H1 (cell line): ENCODE data around the gene LY6G5C. TPM values are rescaled to one million over a fixed set of nuclear protein-coding genes. Genes with fewer than 3 reads are reported as not detected.

Experiments used
- CTCF ChIA-PET: fragments of 300-600 bp; sonication (Branson Sonifier 250); formaldehyde crosslinking; loops from one replicate; lab custom pipeline; 2021; ENCODE audit not compliant: partially characterized antibody; lab: Charles Lee
- POLR2A ChIA-PET: fragments of 300-600 bp; sonication (Branson Sonifier 250); formaldehyde crosslinking; loops from one replicate; lab custom pipeline; 2021; ENCODE audit warnings: inconsistent platforms; ENCODE audit not compliant: partially characterized antibody; lab: Charles Lee
- DNase-seq, 2 experiments: peaks; one replicate each; pipeline versions ENCODE4 v3.0.0 to v3.0.0-alpha.2; 2010 to 2022; ENCODE audit warnings: low spot score in 2 of 2, low read depth in 1 of 2, mixed read lengths in 1 of 2
- FAIRE-seq: peaks from 2 replicates; lab custom pipeline; 2011; peaks lifted over from hg19 to GRCh38; lab: Jason Lieb, UNC
- H2AFZ ChIP-seq: 2 replicates; pipeline ENCODE4 v1.8.1; 2012; ENCODE audit warnings: low read length, inconsistent platforms
- H2AK5ac ChIP-seq: 2 replicates; pipeline ENCODE4 v1.6.1; 2013; ENCODE audit warnings: low read depth, low read length
- H2BK120ac ChIP-seq: replicated peaks from 2 replicates; pipeline ENCODE3; 2013; ENCODE audit warnings: low read depth, low read length, inconsistent platforms
- H2BK12ac ChIP-seq: 2 replicates; pipeline ENCODE4 v1.6.1; 2013; ENCODE audit warnings: low read depth, low read length
- H2BK15ac ChIP-seq: 2 replicates; pipeline ENCODE4 v1.6.1; 2013; ENCODE audit warnings: low read length
- H2BK20ac ChIP-seq: 2 replicates; pipeline ENCODE4 v1.6.1; 2013; ENCODE audit warnings: low read length
- H2BK5ac ChIP-seq: 2 replicates; pipeline ENCODE4 v1.6.1; 2013; ENCODE audit warnings: low read depth, low read length
- H3K14ac ChIP-seq: 2 replicates; pipeline ENCODE4 v1.6.1; 2013; ENCODE audit warnings: inconsistent platforms; ENCODE audit not compliant: insufficient read length
- H3K18ac ChIP-seq: 2 replicates; pipeline ENCODE4 v1.6.1; 2013; ENCODE audit warnings: low read length; ENCODE audit errors: extremely low read depth
- H3K23ac ChIP-seq: 2 replicates; pipeline ENCODE4 v1.6.1; 2013; ENCODE audit warnings: inconsistent platforms; ENCODE audit not compliant: insufficient read length
- H3K23me2 ChIP-seq: 2 replicates; pipeline ENCODE4 v1.6.1; 2013; ENCODE audit warnings: low read depth, low read length
- H3K27ac ChIP-seq: 2 replicates; pipeline ENCODE4 v1.6.1; 2011; ENCODE audit warnings: low read depth, low read length, inconsistent platforms
- H3K27me3 ChIP-seq, 4 experiments: replicated peaks in 1 of 4; 1 replicate in 1 of 4; 2 replicates in 3 of 4; pipeline versions ENCODE4 v1.6.1 to v1.8.1; 2011 to 2013; ENCODE audit warnings: low read length in 3 of 4, mild to moderate bottlenecking in 3 of 4, inconsistent platforms in 2 of 4, mixed read lengths in 2 of 4, moderate library complexity in 1 of 4; ENCODE audit not compliant: control insufficient read depth in 3 of 4, insufficient read depth in 3 of 4; ENCODE audit errors: extremely low read depth in 1 of 4
- H3K36me3 ChIP-seq, 4 experiments: 2 replicates each; pipeline versions ENCODE4 v1.6.1 to v1.8.1; 2011 to 2013; ENCODE audit warnings: mild to moderate bottlenecking in 4 of 4, low read length in 3 of 4, moderate library complexity in 2 of 4, control low read depth in 1 of 4, inconsistent platforms in 1 of 4; ENCODE audit not compliant: insufficient read depth in 4 of 4, control insufficient read depth in 2 of 4
- H3K4ac ChIP-seq: replicated peaks from 2 replicates; pipeline ENCODE3; 2013; ENCODE audit warnings: low read length, low read depth, mixed read lengths, inconsistent platforms; ENCODE audit not compliant: insufficient read length
- H3K4me1 ChIP-seq, 4 experiments: replicated peaks in 1 of 4; 1 replicate in 1 of 4; 2 replicates in 3 of 4; pipeline versions ENCODE4 v1.6.1 to v1.8.1; 2011 to 2013; ENCODE audit warnings: low read length in 3 of 4, inconsistent platforms in 2 of 4, mixed read lengths in 1 of 4; ENCODE audit not compliant: insufficient read depth in 4 of 4, control insufficient read depth in 3 of 4
- H3K4me2 ChIP-seq, 2 experiments: 2 replicates each; pipeline versions ENCODE4 v1.6.1 to v1.8.1; 2011 to 2013; ENCODE audit warnings: low read depth in 2 of 2, low read length in 2 of 2, control low read depth in 1 of 2, inconsistent platforms in 1 of 2, mild to moderate bottlenecking in 1 of 2; ENCODE audit not compliant: insufficient read depth in 1 of 2
- H3K4me3 ChIP-seq, 4 experiments: fragments of 200-600, 300-600 bp in 1 of 4; sonication (generic), shearing (Covaris generic), sonication (Bioruptor Twin) in 1 of 4; 2 replicates each; pipeline versions ENCODE4 v1.5.1 to v1.8.1; 2011 to 2016; ENCODE audit warnings: low read length in 4 of 4, low read depth in 3 of 4, control low read depth in 2 of 4, inconsistent platforms in 2 of 4, mild to moderate bottlenecking in 2 of 4, mixed read lengths in 1 of 4, moderate library complexity in 1 of 4; ENCODE audit not compliant: insufficient read depth in 2 of 4; ENCODE audit errors: extremely low read depth in 1 of 4
- H3K56ac ChIP-seq: replicated peaks from 2 replicates; pipeline ENCODE3; 2013; ENCODE audit warnings: low read depth, mild to moderate bottlenecking, mixed read lengths, low read length, inconsistent platforms; ENCODE audit not compliant: insufficient read length
- H3K79me1 ChIP-seq: 2 replicates; pipeline ENCODE4 v1.6.1; 2013; ENCODE audit warnings: low read depth, low read length, control low read depth
- H3K79me2 ChIP-seq, 2 experiments: 2 replicates each; pipeline versions ENCODE4 v1.6.1 to v1.8.1; 2012 to 2013; ENCODE audit warnings: low read length in 2 of 2, mild to moderate bottlenecking in 2 of 2, inconsistent platforms in 1 of 2; ENCODE audit not compliant: insufficient read depth in 2 of 2, control insufficient read depth in 1 of 2
- H3K9ac ChIP-seq, 4 experiments: replicated peaks in 1 of 4; 1 replicate in 1 of 4; 2 replicates in 3 of 4; pipeline versions ENCODE4 v1.6.1 to v1.8.1; 2011 to 2013; ENCODE audit warnings: low read depth in 3 of 4, low read length in 3 of 4, control low read depth in 2 of 4, mild to moderate bottlenecking in 2 of 4, moderate library complexity in 2 of 4, inconsistent platforms in 1 of 4; ENCODE audit errors: extremely low read depth in 1 of 4
- H3K9me3 ChIP-seq, 2 experiments: 2 replicates each; pipeline versions ENCODE4 v1.6.1 to v1.8.1; 2012 to 2013; ENCODE audit warnings: mild to moderate bottlenecking in 2 of 2, moderate library complexity in 2 of 2, control low read depth in 1 of 2, inconsistent platforms in 1 of 2, low read depth in 1 of 2, low read length in 1 of 2, mixed read lengths in 1 of 2; ENCODE audit not compliant: insufficient read depth in 2 of 2
- H4K20me1 ChIP-seq, 2 experiments: replicated peaks in 1 of 2; 2 replicates each; pipeline versions ENCODE3 to v1.8.1; 2011 to 2013; ENCODE audit warnings: inconsistent platforms in 2 of 2, low read length in 2 of 2, mild to moderate bottlenecking in 1 of 2; ENCODE audit not compliant: insufficient read depth in 2 of 2, control insufficient read depth in 1 of 2
- H4K5ac ChIP-seq: 2 replicates; pipeline ENCODE4 v1.6.1; 2013; ENCODE audit warnings: low read length, low read depth, mixed read lengths, inconsistent platforms; ENCODE audit not compliant: insufficient read length
- H4K8ac ChIP-seq: 2 replicates; pipeline ENCODE4 v1.8.0; 2013; ENCODE audit warnings: mild to moderate bottlenecking, moderate library complexity, low read length, inconsistent platforms; ENCODE audit not compliant: insufficient read depth; ENCODE audit errors: extremely low read depth
- H4K91ac ChIP-seq: replicated peaks from 2 replicates; pipeline ENCODE3; 2013; ENCODE audit warnings: low read length, mixed read lengths, inconsistent platforms; ENCODE audit not compliant: insufficient read length
- CBX5 ChIP-seq: fragments of 300-800, 300-1000 bp; sonication (generic); IDR thresholded peaks from 2 replicates; pipeline ENCODE4 v1.7.1; 2016; ENCODE audit warnings: antibody characterized with exemption, low read length, low read depth
- CBX8 ChIP-seq: fragments of 300-800, 300-1000 bp; sonication (generic); IDR thresholded peaks from 2 replicates; pipeline ENCODE4 v1.7.1; 2016; ENCODE audit warnings: low read depth, low read length, borderline replicate concordance
- CHD1 ChIP-seq: IDR thresholded peaks from 2 replicates; pipeline ENCODE4 v1.6.1; 2012; ENCODE audit warnings: low read depth, low read length, improper control_type of control experiment
- GABPA ChIP-seq: IDR thresholded peaks from 2 replicates; pipeline ENCODE4 v1.6.1; 2011; ENCODE audit warnings: mild to moderate bottlenecking, low read length, moderate library complexity, borderline replicate concordance; ENCODE audit not compliant: insufficient read depth
- JUN ChIP-seq: IDR thresholded peaks from 2 replicates; pipeline ENCODE4 v1.6.1; 2011; ENCODE audit warnings: low read depth, mild to moderate bottlenecking, improper control_type of control experiment, low read length
- NRF1 ChIP-seq: IDR thresholded peaks from 2 replicates; pipeline ENCODE4 v1.6.1; 2011; ENCODE audit warnings: mild to moderate bottlenecking, low read depth, low read length, improper control_type of control experiment
- POLR2A ChIP-seq, 2 experiments: IDR thresholded peaks; 1 replicate in 1 of 2; 2 replicates in 1 of 2; pipeline ENCODE4 v1.6.1; 2011; ENCODE audit warnings: low read depth in 2 of 2, low read length in 2 of 2, mild to moderate bottlenecking in 2 of 2; ENCODE audit errors: control extremely low read depth in 1 of 2
- POU5F1 ChIP-seq: IDR thresholded peaks from 2 replicates; pipeline ENCODE4 v1.6.1; 2011; ENCODE audit warnings: low read depth, mild to moderate bottlenecking, low read length, moderate library complexity
- SP1 ChIP-seq: IDR thresholded peaks from 2 replicates; pipeline ENCODE4 v1.6.1; 2011; ENCODE audit warnings: low read depth, low read length
- USF2 ChIP-seq: IDR thresholded peaks from 2 replicates; pipeline ENCODE4 v1.6.1; 2011; ENCODE audit warnings: low read length, improper control_type of control experiment
- WGBS, 2 experiments: shearing (Covaris generic) in 1 of 2; methylation state at CpG; one replicate each; pipeline versions ENCODE4 v1.1.6 to v1.1.7; 2013 to 2015; ENCODE audit warnings: low lambda C conversion rate in 2 of 2, mixed read lengths in 2 of 2, inconsistent platforms in 1 of 2, low coverage in 1 of 2, missing lambda C conversion rate in 1 of 2; ENCODE audit not compliant: insufficient replicate concordance in 2 of 2, insufficient coverage in 1 of 2, insufficient read length in 1 of 2; ENCODE audit errors: extremely low coverage in 1 of 2, missing lambda C conversion rate in 1 of 2; 5-methylcytosine and 5-hydroxymethylcytosine counted together
- polyA plus RNA-seq, 7 experiments: library from polyadenylated mRNA; depleted of rRNA in 3 of 7; stranded (reverse) in 5 of 7; unstranded in 2 of 7; fragments of >200 nt in 5 of 7; fragments of 200-250 nt in 2 of 7; gene quantifications; 1 replicate in 5 of 7; 2 replicates in 1 of 7; 4 replicates in 1 of 7; pipeline versions ENCODE4 v1.2.1 to v1.2.3, GENCODE V29; 2011 to 2013; ENCODE audit warnings: missing spikeins in 2 of 7, mixed read lengths in 2 of 7
- total RNA-seq: library from RNA; stranded (reverse); fragmentation: NEBNext Ultra II Directional; extraction: Animal tissue kit (Norgen Biotek cat#: 25700); gene quantifications from 2 replicates; pipeline ENCODE4 v1.2.1, GENCODE V29; 2021

LY6G5C gene
- total and polyA plus RNA-seq, 2 of the 8 experiments (the other 6 are each of a cell fraction or from before 2014, with no cell fraction given): 1.1 to 1.8 TPM

- no peak within 1 kb of the TSS for H3K23ac ChIP-seq
- H3K23me2 ChIP-seq: peaks cover 8% of the 10 kb centered on the region
- peaks cover 0 to 39% of the 10 kb centered on the region in 2 experiments; a peak in 3 of 4 replicates for H3K79me2 ChIP-seq
- H4K8ac ChIP-seq: peak within 1 kb of the TSS; percentile 94
- peak within 1 kb of the TSS; percentile 85 to 94 (median 88) for H3K4me3 ChIP-seq
- H3K9ac ChIP-seq: peak within 1 kb of the TSS; percentile 75 to 93 (median 82)
- 0 out of 2 replicates have a peak within 1 kb of the TSS, but pooled peaks have one; percentile 1 for H2BK5ac ChIP-seq
- H4K91ac ChIP-seq: peak within 1 kb of the TSS; percentile 76
- H4K5ac ChIP-seq: peak within 1 kb of the TSS; percentile 73
- peaks cover 4 to 19% (median 9%) of the 10 kb centered on the region in 4 experiments; a peak in 6 of 8 replicates for H3K36me3 ChIP-seq
- no peak within 1 kb of the TSS for H2AK5ac ChIP-seq
- peaks cover 0 to 3% of the 10 kb centered on the region in 2 experiments for H4K20me1 ChIP-seq
- ChIA-PET POLR2A (interaction anchor here (0.6 to 25.5 kb wide), 29 partner anchors 7 to 203 kb away, joined by 3 to 883 read pairs (median 5); partner anchors contain the start of genes AIF1, APOM, ATP6V1G2 and BAG6), CTCF (interaction anchor here (0.6 to 1.6 kb wide), 16 partner anchors 8 to 227 kb away, joined by 3 to 6 read pairs (median 3); partner anchors contain the start of genes ATP6V1G2, BAG6 and LY6G5B)
- peak within 1 kb of the TSS; percentile 8; the same call in 1 of the 2 replicates for H2BK15ac ChIP-seq
- peak within 1 kb of the TSS; percentile 71 for H3K14ac ChIP-seq
- H3K79me1 ChIP-seq: peaks cover 7% of the 10 kb centered on the region; the same call in 1 of the 2 replicates
- H3K4ac ChIP-seq: peak within 1 kb of the TSS; percentile 83
- H3K4me1 ChIP-seq: peaks cover 0 to 15% (median 4%) of the 10 kb centered on the region in 4 experiments; a peak in 5 of 7 replicates
- peak within 1 kb of the TSS; percentile 77 for H3K56ac ChIP-seq
- H3K18ac ChIP-seq: peak within 1 kb of the TSS; percentile 42; the same call in 1 of the 2 replicates
- no peak within 1 kb of the TSS for H2BK12ac ChIP-seq
- peak within 1 kb of the TSS; percentile 63 for H3K27ac ChIP-seq
- H2BK120ac ChIP-seq: no peak within 1 kb of the TSS
- no peak for FAIRE-seq
- H2AFZ ChIP-seq: peak within 1 kb of the TSS; percentile 84; the same call in 1 of the 2 replicates
- DNase-seq: peak; percentile 59 to 90
- H3K27me3 ChIP-seq: no peaks in the 10 kb centered on the region
- 4% methylated on average over 50 of the region's 52 CpGs; no CpG with 5 or more reads in 1 of the 2 experiments for WGBS, 2 experiments
- no peak within 1 kb of the TSS for H2BK20ac ChIP-seq
- no peaks in the 10 kb centered on the region for H3K9me3 ChIP-seq
- H3K4me2 ChIP-seq: peak within 1 kb of the TSS; percentile 94 to 95
- TF ChIP-seq CHD1: no peak
- no peak for TF ChIP-seq CBX8
- TF ChIP-seq POLR2A (IDR thresholded peaks at IDR 0.05; ENCODE audit: control extremely low read depth in 1 of 2, low read depth in 2 of 2, low read length in 2 of 2): peak in 1 of 2 experiments; percentile 83; a peak in 2 of 3 replicates
- no peak for TF ChIP-seq POU5F1
- peak; percentile 65; the same call in 1 of the 2 replicates for TF ChIP-seq GABPA
- no peak for TF ChIP-seq JUN
- TF ChIP-seq SP1: peak; percentile 31; the same call in 1 of the 2 replicates
- TF ChIP-seq NRF1: no peak
- no peak for TF ChIP-seq CBX5
- no peak for TF ChIP-seq USF2
Observed at GRCh38 chr6:31660381-31661261, 20.2 kb downstream of the LY6G5C start, which contains the start of gene C6orf47. C6orf47 (minus strand) TSS chr6:31660778; CDS start chr6:31659947, 831 bp downstream.
